ENCODE measurements around the gene CNTLN. TPM values are rescaled to one million over a fixed set of nuclear protein-coding genes. Genes with fewer than 3 reads are reported as not detected.

The CNTLN gene
- total RNA-seq, 4 donors from 2014 or later, result 12.6 to 26.2 (median 18.0) TPM

- TF ChIP-seq CTCF (IDR thresholded peaks at IDR 0.05; ENCODE audit: low read depth), result no peak
Measured at GRCh38 chr9:17425384-17425783, 290.5 kb downstream of the CNTLN start.

- TF ChIP-seq CTCF (IDR thresholded peaks at IDR 0.05; ENCODE audit: low read depth), result no peak
Measured at GRCh38 chr9:17433526-17433925, 298.7 kb downstream of the CNTLN start.

- TF ChIP-seq CTCF (IDR thresholded peaks at IDR 0.05; ENCODE audit: low read depth), result no peak
Measured at GRCh38 chr9:17436854-17437253, 302.0 kb downstream of the CNTLN start.

GRCh38 chr9:17437813-17438212 is 303.0 kb downstream of the CNTLN start:
- no peak for TF ChIP-seq CTCF (IDR thresholded peaks at IDR 0.05; ENCODE audit: low read depth)

GRCh38 chr9:17453751-17454150 is 318.9 kb downstream of the CNTLN start:
- no peak for TF ChIP-seq CTCF (IDR thresholded peaks at IDR 0.05; ENCODE audit: low read depth)

GRCh38 chr9:17462869-17463464 is 328.1 kb downstream of the CNTLN start:
- no peak for TF ChIP-seq CTCF (IDR thresholded peaks at IDR 0.05; ENCODE audit: low read depth)

GRCh38 chr9:17470036-17470813 is 335.4 kb downstream of the CNTLN start:
- no peak for TF ChIP-seq CTCF (IDR thresholded peaks at IDR 0.05; ENCODE audit: low read depth)
